Fibroblast of skin of right biceps (primary cell): Measurements from ENCODE around the gene HHEX.
A peak's percentile ranks its signal among the peaks of the same experiment; 100 is the strongest.

Experiments
- DNase-seq: peaks from one replicate; pipeline ENCODE4 v3.0.0-alpha.2; 2013

HHEX gene

GRCh38 chr10:92693534-92693893 is 3.8 kb downstream of the HHEX start:
- DNase-seq: no peak

DNA sequence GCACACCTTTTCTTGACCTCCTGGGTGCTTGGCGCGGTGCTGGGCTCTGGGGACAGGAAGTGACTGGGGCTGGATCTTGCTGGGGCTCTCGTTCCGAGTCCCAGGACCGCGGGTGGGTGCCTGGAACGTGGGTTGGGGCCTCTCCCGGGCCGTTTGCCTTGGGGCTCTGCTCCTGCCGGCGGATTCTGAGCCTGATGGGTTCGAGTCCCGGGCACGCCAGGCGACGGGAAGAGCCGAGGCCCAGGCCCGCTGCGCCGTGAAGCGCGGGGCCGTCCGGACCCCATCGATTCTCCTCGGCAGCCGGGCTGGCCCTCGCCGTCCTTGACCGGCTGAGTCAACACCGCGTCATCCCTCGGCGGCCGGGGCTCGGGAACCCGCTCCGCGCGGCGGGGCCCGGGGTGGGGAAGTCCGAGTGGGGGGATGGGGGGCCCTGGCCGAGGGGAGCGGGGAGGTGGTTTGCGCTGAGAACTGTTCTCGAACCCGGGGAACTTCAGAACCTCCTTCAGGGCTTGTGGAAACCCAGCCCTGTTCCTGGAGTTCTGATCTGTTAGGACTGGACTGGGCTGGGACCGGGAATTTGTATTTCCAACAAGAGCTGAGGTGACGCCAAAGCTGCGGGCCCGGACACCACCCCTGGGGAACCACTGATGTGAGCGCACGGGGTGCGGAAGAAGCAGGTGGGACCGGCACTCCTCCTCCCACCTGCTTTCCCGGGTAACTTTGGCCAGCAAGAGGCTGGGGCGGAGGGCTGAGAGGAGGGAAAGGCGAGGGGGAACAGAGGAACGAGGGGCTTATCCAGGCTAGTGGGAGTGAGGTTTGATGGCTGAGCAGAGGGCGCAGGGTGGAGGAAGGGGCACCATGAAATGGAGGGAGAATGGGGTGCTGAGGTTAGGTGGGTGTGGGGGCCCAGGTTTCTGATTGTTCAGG is 6.2 kb downstream of the HHEX start:
- DNase-seq: peak; percentile 45

- DNase-seq: no peak
Measured at GRCh38 chr10:92696606-92697383, 7.0 kb downstream of the HHEX start.

DNA sequence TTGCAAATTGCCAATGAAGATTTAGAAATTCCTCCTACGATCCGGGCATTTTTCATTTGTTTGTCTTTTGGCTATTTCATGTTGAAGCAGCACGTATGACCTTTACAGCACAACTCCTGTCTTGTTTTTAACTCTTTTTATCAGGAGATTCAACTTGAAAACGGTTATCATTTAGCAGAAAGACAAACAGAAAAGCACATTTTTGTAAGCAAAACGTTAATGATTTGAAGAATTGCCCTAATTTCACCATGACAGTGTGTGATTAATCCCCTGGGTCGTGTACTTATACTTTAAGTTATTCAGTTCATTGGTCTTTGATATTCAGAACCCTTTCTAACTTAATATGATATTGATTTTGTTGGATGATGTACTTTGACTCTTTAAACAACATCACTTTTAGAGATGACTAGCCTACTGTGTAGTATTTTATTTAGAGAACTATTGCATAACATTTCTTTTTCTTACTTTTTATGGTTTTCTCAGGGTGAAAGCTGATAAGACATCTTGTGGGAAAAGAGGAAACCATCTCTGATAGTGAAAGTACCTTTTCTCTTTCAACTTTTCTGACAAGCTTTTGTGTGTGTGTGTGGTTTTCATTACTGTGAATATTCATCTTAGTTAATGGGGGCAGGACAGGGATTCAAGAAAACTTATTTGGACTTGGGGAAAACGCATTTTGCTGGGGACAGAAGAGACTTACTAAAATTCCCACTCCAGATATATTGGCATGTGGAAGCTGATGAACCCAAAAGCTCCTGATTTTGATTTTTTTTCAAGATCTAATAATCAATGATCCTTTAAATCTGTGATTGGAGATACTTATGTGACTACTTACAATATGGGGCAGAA is 8.1 kb downstream of the HHEX start:
- DNase-seq: no peak

- DNase-seq: no peak
Measured at GRCh38 chr10:92699193-92699517, 9.4 kb downstream of the HHEX start.

DNA sequence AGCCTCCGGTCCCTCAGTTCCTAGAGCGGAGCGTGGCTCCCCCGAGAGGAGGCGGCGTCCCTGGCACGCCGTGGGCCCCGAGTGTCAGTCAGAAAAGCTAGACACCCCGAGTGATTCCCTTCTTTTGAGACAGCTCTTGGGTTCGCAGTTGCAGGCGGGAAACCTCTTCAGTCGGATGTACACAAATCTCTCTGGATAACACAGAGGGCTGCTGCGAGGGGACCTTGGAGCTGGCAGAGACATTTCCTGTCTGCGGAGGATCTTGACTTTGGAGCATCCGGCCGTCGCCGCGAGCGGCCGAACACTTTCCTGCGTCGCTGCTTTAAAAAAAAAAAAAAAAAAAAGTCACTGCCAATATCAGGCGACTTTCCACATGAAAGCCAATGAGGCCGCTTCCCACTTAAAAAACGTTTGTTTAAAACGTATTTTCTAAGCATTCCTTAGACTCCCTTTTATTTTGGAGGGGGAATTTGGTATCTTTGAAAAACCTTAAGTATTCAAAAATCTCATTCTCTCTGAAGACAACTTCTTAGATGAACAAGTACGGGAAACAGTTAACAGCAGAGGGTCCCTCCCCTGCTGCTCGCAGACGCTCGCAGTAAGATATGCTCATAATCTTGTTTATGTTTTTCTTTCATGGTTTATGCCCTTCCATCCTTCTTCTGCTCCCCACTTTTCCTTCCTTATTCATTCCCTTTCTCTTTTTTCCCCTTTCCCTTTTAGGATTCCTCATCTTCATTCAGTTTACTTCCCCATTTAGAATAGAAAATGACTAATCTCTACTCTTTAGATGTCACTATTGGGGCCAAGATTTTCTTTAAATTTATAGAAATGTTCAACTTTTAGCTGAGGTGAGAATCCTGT is 10.0 kb downstream of the HHEX start:
- peak; percentile 66 for DNase-seq

DNA sequence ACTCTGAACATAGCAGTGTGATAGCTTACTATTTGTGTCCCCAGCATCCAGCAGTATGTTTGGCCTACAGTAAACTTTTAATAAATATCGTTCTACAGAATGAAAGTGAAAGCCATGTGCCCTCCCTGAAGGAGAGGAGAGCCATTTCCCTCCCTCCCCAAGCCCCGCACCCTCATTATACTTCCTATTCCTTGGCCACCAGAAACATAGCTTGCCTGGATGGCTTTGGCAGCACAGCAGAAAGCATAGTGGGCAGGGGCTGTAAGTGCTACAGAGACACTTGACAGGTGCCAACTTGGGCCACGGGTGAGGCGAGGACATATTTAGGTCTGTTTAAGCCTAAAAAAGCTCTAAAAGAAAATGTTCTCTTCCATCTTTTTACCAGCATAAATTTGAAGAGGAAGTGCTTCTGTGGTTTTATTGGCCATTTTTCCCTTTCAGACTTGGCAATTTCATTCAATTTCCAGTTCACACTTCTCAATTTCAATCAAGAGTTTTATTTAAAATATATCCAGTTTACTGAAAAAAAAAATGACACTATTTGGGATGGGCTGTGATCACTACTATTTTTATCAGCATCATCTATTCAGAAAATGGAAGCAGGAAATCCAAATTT is 12.7 kb downstream of the HHEX start:
- DNase-seq: no peak

DNA sequence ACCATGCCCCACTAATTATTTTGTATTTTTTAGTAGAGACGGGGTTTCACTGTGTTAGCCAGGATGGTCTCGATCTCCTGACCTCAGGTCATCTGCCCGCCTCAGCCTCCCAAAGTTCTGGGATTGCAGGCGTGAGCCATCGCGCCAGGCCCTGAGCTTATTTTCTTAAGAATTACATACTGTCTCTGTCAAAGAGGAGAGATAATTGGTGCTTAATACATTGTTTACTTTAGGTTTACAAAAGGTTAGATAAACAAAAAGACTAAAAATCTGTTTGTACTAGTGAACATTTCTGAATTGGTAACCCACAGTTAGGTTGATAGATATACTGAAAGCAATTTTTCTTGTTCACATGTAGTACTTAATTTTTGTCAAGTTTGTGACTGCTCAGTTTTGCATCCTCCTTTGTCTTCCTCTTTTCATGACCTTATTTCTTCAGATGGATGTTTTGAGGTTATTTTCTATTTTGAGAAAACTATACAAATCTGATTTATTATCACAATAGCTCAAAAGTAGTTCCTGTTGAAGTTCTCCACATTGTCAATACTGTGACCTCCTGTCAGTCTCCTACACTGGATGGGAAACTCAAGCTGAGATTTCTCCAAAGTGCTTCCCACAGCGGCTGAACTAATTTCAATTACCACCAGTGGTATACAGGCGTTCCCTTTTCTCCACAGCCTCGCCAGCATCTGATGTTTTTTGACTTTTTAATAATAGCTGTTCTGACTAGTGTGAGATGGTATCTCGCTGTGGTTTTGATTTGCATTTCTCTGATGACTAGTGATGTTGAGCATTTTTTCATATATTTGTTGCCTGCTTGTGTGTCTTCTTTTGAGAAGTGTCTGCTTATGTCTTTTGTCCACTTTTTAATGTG is 22.5 kb downstream of the HHEX start:
- peak; percentile 32 for DNase-seq

DNA sequence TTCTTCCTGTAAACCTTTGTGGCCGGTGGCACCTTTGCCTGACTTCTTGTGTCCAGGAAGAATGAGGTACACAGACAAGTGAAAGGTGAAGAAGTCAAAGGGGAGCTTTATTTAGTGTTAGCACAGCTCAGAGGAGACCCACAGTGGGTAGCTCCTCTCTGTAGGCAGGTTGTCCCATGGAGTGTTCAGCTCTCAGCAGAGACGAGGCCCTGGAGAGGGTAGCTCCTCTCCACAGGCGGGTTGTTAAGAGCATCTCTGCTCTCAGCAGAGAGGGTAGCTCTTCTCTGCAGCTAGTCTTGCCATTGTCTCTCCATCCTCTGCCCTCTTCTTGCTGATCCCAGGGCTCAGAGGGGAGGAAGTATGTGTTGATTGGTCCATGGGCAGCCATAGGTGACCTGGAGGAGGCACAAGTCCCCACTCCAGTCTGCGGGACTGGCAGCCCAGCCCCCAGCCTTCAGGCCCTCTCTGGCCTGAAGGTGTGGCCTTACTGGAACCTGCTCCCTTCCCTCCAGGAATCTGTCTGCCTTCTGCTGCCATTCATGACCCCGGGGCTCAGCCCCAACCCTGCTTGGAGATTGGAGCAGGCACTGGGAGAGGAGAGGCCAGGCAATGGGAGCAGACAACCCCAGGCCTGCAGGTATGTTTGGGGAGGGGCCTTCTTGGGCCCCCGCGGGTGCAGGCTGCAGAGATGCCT is 24.5 kb downstream of the HHEX start:
- no peak for DNase-seq

DNA sequence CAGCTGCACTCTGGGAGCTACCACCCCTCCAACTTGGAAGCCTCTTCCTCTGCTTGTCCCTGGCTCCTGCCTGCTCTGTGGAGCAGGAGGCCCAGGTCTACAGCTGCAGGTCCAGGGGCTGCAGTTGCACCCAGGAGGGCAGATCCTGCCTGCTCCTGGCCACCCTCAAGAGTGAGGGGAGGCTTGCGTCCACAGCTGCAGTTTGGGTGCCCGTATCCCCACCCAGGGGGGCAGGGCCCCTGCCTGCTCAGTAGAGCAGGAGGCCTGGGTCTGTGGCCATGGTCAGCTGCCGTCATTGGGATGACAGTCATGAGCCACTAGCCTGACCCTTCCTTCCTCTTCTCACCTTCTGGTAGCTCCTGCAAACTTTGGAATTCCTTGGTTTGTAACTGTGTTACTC is 25.1 kb downstream of the HHEX start:
- no peak for DNase-seq

GRCh38 chr10:92719991-92720830 is 30.5 kb downstream of the HHEX start:
- DNase-seq: no peak

DNA sequence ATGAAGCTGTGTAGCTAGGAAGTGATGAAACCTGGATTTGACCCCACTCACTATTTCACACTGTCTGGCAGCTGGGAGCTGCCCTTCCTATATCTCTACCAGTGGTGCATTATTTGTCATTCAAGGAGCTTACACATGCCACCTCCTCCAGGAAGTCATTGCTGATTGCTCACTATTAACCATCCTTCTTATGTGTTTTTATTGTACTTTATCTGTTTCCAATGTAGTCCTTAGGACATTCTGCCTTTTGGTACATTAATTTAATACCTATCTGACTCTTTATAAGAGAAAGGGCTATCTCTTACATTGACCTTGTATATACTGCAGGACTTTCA is 31.0 kb downstream of the HHEX start:
- DNase-seq: no peak

DNA sequence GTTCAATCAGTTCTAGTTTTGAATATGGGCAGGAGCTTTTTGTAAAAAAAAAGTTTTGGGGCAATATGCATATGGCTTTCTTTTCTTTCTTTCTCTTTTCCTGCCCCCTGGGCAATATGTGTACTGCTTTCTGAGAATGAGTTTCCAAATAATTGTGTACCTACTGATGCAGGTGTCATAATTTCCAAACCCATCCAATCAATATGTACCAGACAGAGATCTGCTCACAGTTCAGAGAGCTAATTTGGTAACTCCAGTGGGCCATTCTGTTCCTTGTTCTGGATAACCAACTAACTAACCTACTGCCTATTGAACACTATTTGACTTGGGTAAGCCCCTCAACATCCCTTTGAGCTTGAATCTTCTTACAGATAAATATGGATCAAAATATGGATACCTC is 32.6 kb downstream of the HHEX start:
- DNase-seq: no peak

GRCh38 chr10:92727141-92727540 is 37.4 kb downstream of the HHEX start:
- no peak for DNase-seq

- no peak for DNase-seq
Measured at GRCh38 chr10:92727550-92727949, 37.8 kb downstream of the HHEX start.

GRCh38 chr10:92729886-92730285 is 40.1 kb downstream of the HHEX start:
- no peak for DNase-seq

GRCh38 chr10:92732958-92733357 is 43.2 kb downstream of the HHEX start:
- DNase-seq: no peak

- DNase-seq: no peak
Measured at GRCh38 chr10:92734301-92734700, 44.5 kb downstream of the HHEX start.

- no peak for DNase-seq
Measured at GRCh38 chr10:92735938-92736337, 46.2 kb downstream of the HHEX start.
